Spleen (tissue), 11 donors: ENCODE measurements around the gene ATP2C2. TPM values are rescaled to one million over a fixed set of nuclear protein-coding genes. Genes with fewer than 3 reads are reported as not detected.

Experiments
- DNase-seq: peaks from one replicate; pipeline ENCODE4 v3.0.0-alpha.2; 2020
- H3K27ac ChIP-seq, 8 donors: fragments of 200-600 bp; sonication (generic) in 7 of 8; 1 replicate in 4 of 8; 2 replicates in 4 of 8; pipeline versions ENCODE4 v1.5.0 to v1.8.0; 2016 to 2021; ENCODE audit warnings: inconsistent platforms in 4 of 8, mild to moderate bottlenecking in 4 of 8, moderate library complexity in 1 of 8
- H3K27me3 ChIP-seq, 7 donors: fragments of 200-600 bp; sonication (generic) in 6 of 7; replicated peaks in 1 of 7; 1 replicate in 4 of 7; 2 replicates in 3 of 7; pipeline versions ENCODE4 v1.5.0 to v1.8.0; 2016 to 2021; ENCODE audit warnings: inconsistent platforms in 3 of 7, mild to moderate bottlenecking in 1 of 7
- H3K36me3 ChIP-seq, 6 donors: fragments of 200-600 bp; sonication (generic) in 5 of 6; 1 replicate in 4 of 6; 2 replicates in 2 of 6; pipeline versions ENCODE4 v1.5.0 to v1.8.0; 2016 to 2021; ENCODE audit warnings: inconsistent platforms in 2 of 6
- H3K4me1 ChIP-seq, 6 donors: fragments of 200-600 bp; sonication (generic) in 5 of 6; 1 replicate in 3 of 6; 2 replicates in 3 of 6; pipeline versions ENCODE4 v1.5.0 to v1.8.0; 2016 to 2021; ENCODE audit warnings: inconsistent platforms in 3 of 6
- H3K4me3 ChIP-seq, 8 donors: fragments of 200-600 bp; sonication (generic) in 7 of 8; 1 replicate in 4 of 8; 2 replicates in 4 of 8; pipeline versions ENCODE4 v1.5.0 to v1.8.0; 2016 to 2021; ENCODE audit warnings: inconsistent platforms in 4 of 8, mild to moderate bottlenecking in 4 of 8, moderate library complexity in 2 of 8
- H3K9me3 ChIP-seq, 8 donors: fragments of 200-600 bp; sonication (generic) in 7 of 8; 1 replicate in 4 of 8; 2 replicates in 4 of 8; pipeline versions ENCODE4 v1.5.0 to v1.8.0; 2016 to 2021; ENCODE audit warnings: inconsistent platforms in 4 of 8
- CTCF ChIP-seq, 11 experiments: fragments of 200-600 bp in 7 of 11; fragments of 450-650 bp in 4 of 11; sonication (generic) in 4 of 11; IDR thresholded peaks in 8 of 11; conservative IDR thresholded peaks in 3 of 11; 1 replicate in 7 of 11; 2 replicates in 4 of 11; pipeline versions ENCODE4 v1.4.0 to v1.8.0; 2016 to 2021; ENCODE audit warnings: antibody characterized with exemption in 11 of 11, inconsistent platforms in 4 of 11, mild to moderate bottlenecking in 1 of 11
- POLR2A ChIP-seq, 3 donors: fragments of 450-650 bp; IDR thresholded peaks; one replicate each; pipeline ENCODE4 v1.5.1; 2017; ENCODE audit warnings: antibody characterized with exemption in 3 of 3, mild to moderate bottlenecking in 1 of 3
- POLR2AphosphoS5 ChIP-seq, 3 donors: sonication (generic); formaldehyde crosslinking; IDR thresholded peaks; one replicate each; pipeline ENCODE4 v1.5.1; 2017; ENCODE audit warnings: antibody characterized with exemption in 3 of 3
- WGBS, 5 donors: extraction: QIAGEN DNeasy Blood & Tissue Kit in 3 of 5; methylation state at CpG; one replicate each; pipeline versions ENCODE4 v1.1.5 to v1.1.7; 2013 to 2018; 5-methylcytosine and 5-hydroxymethylcytosine counted together
- intact Hi-C: fragments of 100-400 bp; cut with DNase I; formaldehyde crosslinking; loops from one replicate; pipeline ENCODE4 v1.15.0; 2023; ENCODE audit warnings: low total_unique reads
- polyA plus RNA-seq, 3 donors: library from polyadenylated mRNA; stranded (reverse); fragments of 200-250 nt; gene quantifications; one replicate each; pipeline ENCODE4 v1.2.1, GENCODE V29; 2013
- total RNA-seq, 7 donors: library from RNA; depleted of rRNA in 3 of 7; stranded (reverse); fragments of >200 nt in 3 of 7; fragmentation: NEBNext Ultra II Directional in 4 of 7; extraction: Animal tissue kit (Norgen Biotek cat#: 25700) in 4 of 7; gene quantifications; one replicate each; pipeline versions ENCODE4 v1.1.0 to v1.2.1, GENCODE V29; 2016 to 2021
- donor health status: healthy with polysubstance abuse.
- donor health status: DM: no; HTN: no; CAD: no; lungs with moderate emphysema.
- donor health status: DM: no; HTN: no; CAD: no.
- donor health status: Bipolar disorder and iron deficiency.
- donor health status: healthy.
- donor health status: DM: no; HTN: no; CAD: no.
- donor health status: DM: yes; HTN: yes; CAD: no.

ATP2C2 gene
- total and polyA plus RNA-seq, 10 donors, result 0.09 to 8.1 (median 1.2) TPM

DNA sequence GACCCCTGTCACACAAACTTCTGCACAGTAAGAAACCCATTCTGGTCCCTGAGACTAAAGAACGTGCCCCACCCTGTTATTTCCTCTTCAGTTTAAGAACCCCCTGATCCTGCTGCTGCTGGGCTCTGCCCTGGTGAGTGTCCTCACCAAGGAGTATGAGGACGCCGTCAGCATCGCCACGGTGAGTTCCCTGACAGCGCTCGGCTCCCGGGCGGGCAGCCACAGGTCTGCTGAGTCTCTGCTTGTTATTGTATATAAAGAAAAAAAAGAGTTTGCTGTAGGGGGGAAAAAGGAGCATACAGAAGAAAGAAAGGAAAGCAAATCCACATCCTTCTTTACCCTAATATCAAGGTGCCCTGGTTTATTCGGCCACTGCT is 40.0 kb downstream of the ATP2C2 start:
- Histone ChIP-seq H3K9me3 (no peaks in the 10 kb centered on the region), H3K4me1 (no peaks in the 10 kb centered on the region), H3K4me3 (no peak overlapping the region), H3K27me3 (peaks cover 0 to 54% (median 11%) of the 10 kb centered on the region in 7 donors), H3K27ac (no peak overlapping the region), H3K36me3 (peaks cover 0 to 35% (median 0%) of the 10 kb centered on the region in 6 donors)
- DNase-seq, result no peak
- 81 to 89% (median 84%) methylated on average over 10 of the region's 10 CpGs for WGBS, 5 donors
- intact Hi-C loops, result no loop called here
- TF ChIP-seq POLR2A (IDR thresholded peaks at IDR 0.05) (no peak), POLR2AphosphoS5 (IDR thresholded peaks at IDR 0.05) (no peak), CTCF (IDR thresholded peaks at IDR 0.05 in 8 of 11, conservative IDR thresholded peaks at IDR 0.05 in 3 of 11) (no peak)

- Histone ChIP-seq H3K4me1 (no peaks in the 10 kb centered on the region), H3K27ac (no peak overlapping the region), H3K4me3 (no peak overlapping the region), H3K27me3 (peaks cover 0 to 50% (median 9%) of the 10 kb centered on the region in 7 donors), H3K36me3 (peaks cover 0 to 35% (median 0%) of the 10 kb centered on the region in 6 donors), H3K9me3 (no peaks in the 10 kb centered on the region)
- no peak for TF ChIP-seq POLR2A (IDR thresholded peaks at IDR 0.05)
- no peak for TF ChIP-seq CTCF (IDR thresholded peaks at IDR 0.05 in 8 of 11, conservative IDR thresholded peaks at IDR 0.05 in 3 of 11)
- TF ChIP-seq POLR2AphosphoS5 (IDR thresholded peaks at IDR 0.05), result no peak
- 26 to 49% (median 32%) methylated on average over 2 of the region's 2 CpGs for WGBS, 5 donors
- intact Hi-C loops, result no loop called here
- DNase-seq, result no peak
Measured at GRCh38 chr16:84408856-84409255, 40.5 kb downstream of the ATP2C2 start.

DNA sequence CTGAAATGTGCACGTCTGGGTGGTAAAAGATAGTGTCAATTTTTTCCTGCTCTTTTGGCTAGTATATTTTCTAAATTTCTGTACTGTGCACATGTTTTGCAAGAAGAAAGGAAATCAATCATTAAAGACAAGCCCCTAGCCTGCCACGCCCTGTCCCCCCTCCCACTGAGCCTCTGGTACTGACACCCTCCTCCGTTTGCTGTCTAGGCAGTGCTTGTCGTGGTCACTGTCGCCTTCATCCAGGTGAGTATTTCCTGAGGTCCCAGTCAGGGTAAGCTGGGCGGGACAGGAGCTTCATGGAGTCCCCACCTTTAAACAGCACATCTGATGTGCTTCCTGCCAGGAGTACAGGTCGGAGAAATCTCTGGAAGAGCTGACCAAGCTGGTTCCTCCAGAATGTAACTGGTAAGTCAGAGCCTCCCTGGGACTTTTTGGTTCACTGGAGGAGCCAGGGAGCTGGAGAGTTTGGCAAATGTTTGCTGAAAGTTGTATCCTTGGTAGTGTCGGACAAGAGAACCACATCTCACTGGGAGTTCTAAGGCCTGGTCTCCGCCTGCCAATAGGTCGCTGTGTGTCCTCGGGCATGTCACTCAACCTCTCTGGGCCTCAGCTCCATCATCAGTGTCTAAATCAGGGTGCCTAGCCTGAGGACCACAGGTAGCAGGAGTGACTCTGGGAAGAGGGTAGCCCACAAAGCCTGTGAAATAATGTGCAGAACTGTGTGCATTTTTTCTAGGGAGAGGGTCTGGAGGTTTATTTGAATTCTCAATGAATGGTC is 42.2 kb downstream of the ATP2C2 start:
- H3K36me3 ChIP-seq, result peaks cover 0 to 28% (median 0%) of the 10 kb centered on the region in 6 donors
- WGBS, 5 donors, result 74 to 85% (median 79%) methylated on average over 8 to 11 of the region's 11 CpGs
- no peak for TF ChIP-seq POLR2A (IDR thresholded peaks at IDR 0.05)
- no peak for TF ChIP-seq POLR2AphosphoS5 (IDR thresholded peaks at IDR 0.05)
- no peak for TF ChIP-seq CTCF (IDR thresholded peaks at IDR 0.05 in 8 of 11, conservative IDR thresholded peaks at IDR 0.05 in 3 of 11)
- no peak overlapping the region for H3K27ac ChIP-seq
- no peak overlapping the region for H3K4me3 ChIP-seq
- intact Hi-C loops, result no loop called here
- no peak for DNase-seq
- H3K4me1 ChIP-seq, result peaks cover 0 to 8% (median 2%) of the 10 kb centered on the region in 6 donors
- H3K9me3 ChIP-seq, result no peaks in the 10 kb centered on the region
- peaks cover 0 to 35% (median 5%) of the 10 kb centered on the region in 7 donors for H3K27me3 ChIP-seq

DNA sequence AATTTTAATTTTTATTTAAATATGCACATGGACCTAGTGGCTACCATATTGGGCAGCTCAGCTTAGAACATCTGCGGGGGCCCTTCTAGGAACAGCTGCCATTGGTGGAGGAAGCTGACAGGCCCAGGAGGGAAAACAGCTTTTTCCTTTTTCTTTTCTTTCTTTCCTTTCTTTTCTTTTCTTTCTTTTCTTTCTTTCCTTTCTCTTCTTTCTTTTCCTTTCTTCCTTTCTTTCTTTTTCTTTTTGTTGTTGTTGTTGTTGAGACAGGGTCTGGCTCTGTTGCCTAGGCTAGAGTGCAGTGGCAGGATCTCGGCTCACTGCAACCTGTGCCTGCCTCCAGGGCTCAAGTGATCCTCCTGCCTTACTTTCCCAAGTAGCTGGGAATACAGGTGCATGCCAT is 43.4 kb downstream of the ATP2C2 start:
- Histone ChIP-seq H3K36me3 (peaks cover 0 to 28% (median 0%) of the 10 kb centered on the region in 6 donors), H3K4me1 (peaks cover 0 to 18% (median 2%) of the 10 kb centered on the region in 6 donors), H3K27me3 (peaks cover 0 to 27% (median 0%) of the 10 kb centered on the region in 7 donors), H3K27ac (no peak overlapping the region), H3K9me3 (no peaks in the 10 kb centered on the region), H3K4me3 (no peak overlapping the region)
- intact Hi-C loops, result no loop called here
- no peak for DNase-seq
- TF ChIP-seq POLR2A (IDR thresholded peaks at IDR 0.05) (no peak), CTCF (IDR thresholded peaks at IDR 0.05 in 8 of 11, conservative IDR thresholded peaks at IDR 0.05 in 3 of 11) (no peak), POLR2AphosphoS5 (IDR thresholded peaks at IDR 0.05) (no peak)
- WGBS, 5 donors, result 86 to 96% (median 92%) methylated on average over 2 of the region's 2 CpGs
